Stimulated activated naive CD8-positive, alpha-beta T cell treated with anti-CD3 and anti-CD28 coated beads, Interleukin-15, Interleukin-2, amounts not matched to agents 100 ng/mL and 50 ng/mL, for 24 hours (primary cell): ENCODE data around the gene DDT.
"Not testable (repeated sequence)": the region's sequence is repeated elsewhere in the genome, so short reads cannot be mapped to it uniquely, and the experiment has no call there.

ENCODE experiments used
- H3K27ac Mint-ChIP-seq: one replicate; pipeline ENCODE4 v1.8.0; 2021; ENCODE audit warnings: mild to moderate bottlenecking, mixed read lengths
- H3K27me3 Mint-ChIP-seq: one replicate; pipeline ENCODE4 v1.8.0; 2021; ENCODE audit warnings: mixed read lengths
- H3K36me3 Mint-ChIP-seq: one replicate; pipeline ENCODE4 v1.8.0; 2021; ENCODE audit warnings: low read depth, mixed read lengths
- H3K4me1 Mint-ChIP-seq: one replicate; pipeline ENCODE4 v1.8.0; 2021; ENCODE audit warnings: low read depth, mixed read lengths
- H3K4me3 Mint-ChIP-seq: one replicate; pipeline ENCODE4 v1.8.0; 2021; ENCODE audit warnings: mild to moderate bottlenecking, mixed read lengths
- H3K9me3 Mint-ChIP-seq: one replicate; pipeline ENCODE4 v1.8.0; 2021; ENCODE audit warnings: mixed read lengths

DDT gene

GRCh38 chr22:23974345-23974744, at the start of gene DDT:
Gene DDT, minus strand, starts transcription at chr22:23974441. Its CDS starts 27 bp downstream, at chr22:23974414.
- peaks cover 23% of the 10 kb centered on the region for H3K4me1 Mint-ChIP-seq
- not testable (repeated sequence) for H3K27ac Mint-ChIP-seq

GRCh38 chr22:24023204-24023789, 49.1 kb upstream of the DDT start:
- Mint-ChIP-seq H3K36me3 (peaks cover 58% of the 10 kb centered on the region), H3K27ac (peak overlapping the region; percentile 80), H3K9me3 (peaks cover 4% of the 10 kb centered on the region), H3K27me3 (no peaks in the 10 kb centered on the region), H3K4me3 (peak overlapping the region; percentile 41), H3K4me1 (peaks cover 44% of the 10 kb centered on the region)

More at GRCh38 chr22:23974345-23974744, at the start of gene DDT:
- H3K9me3 Mint-ChIP-seq, H3K4me3 Mint-ChIP-seq, H3K27me3 Mint-ChIP-seq: not testable (repeated sequence)
- H3K36me3 Mint-ChIP-seq: peaks cover 25% of the 10 kb centered on the region

- Mint-ChIP-seq H3K4me1 (peaks cover 40% of the 10 kb centered on the region), H3K27ac (no peak overlapping the region), H3K27me3 (no peaks in the 10 kb centered on the region), H3K4me3 (no peak overlapping the region), H3K36me3 (peaks cover 59% of the 10 kb centered on the region), H3K9me3 (peaks cover 4% of the 10 kb centered on the region)
These were observed 47.1 kb upstream of the DDT start for GRCh38 chr22:24021304-24021703.

GRCh38 chr22:24016156-24016555, 41.9 kb upstream of the DDT start:
- Mint-ChIP-seq H3K4me1 (peaks cover 37% of the 10 kb centered on the region), H3K36me3 (peaks cover 32% of the 10 kb centered on the region), H3K9me3 (no peaks in the 10 kb centered on the region), H3K27me3 (no peaks in the 10 kb centered on the region), H3K4me3 (no peak overlapping the region), H3K27ac (no peak overlapping the region)

GRCh38 chr22:24011735-24012068, 37.5 kb upstream of the DDT start:
- Mint-ChIP-seq H3K27ac (peak overlapping the region; percentile 93), H3K9me3 (no peaks in the 10 kb centered on the region), H3K36me3 (peaks cover 14% of the 10 kb centered on the region), H3K4me3 (peak overlapping the region; percentile 97), H3K27me3 (no peaks in the 10 kb centered on the region), H3K4me1 (peaks cover 35% of the 10 kb centered on the region)

GRCh38 chr22:24010018-24010391, 35.8 kb upstream of the DDT start:
- Mint-ChIP-seq H3K27me3 (no peaks in the 10 kb centered on the region), H3K4me1 (peaks cover 35% of the 10 kb centered on the region), H3K36me3 (peaks cover 5% of the 10 kb centered on the region), H3K27ac (peak overlapping the region; percentile 4), H3K4me3 (peak overlapping the region; percentile 47), H3K9me3 (no peaks in the 10 kb centered on the region)

- H3K4me1 Mint-ChIP-seq: peaks cover 31% of the 10 kb centered on the region
- no peaks in the 10 kb centered on the region for H3K9me3 Mint-ChIP-seq
- H3K36me3 Mint-ChIP-seq: peaks cover 5% of the 10 kb centered on the region
- no peaks in the 10 kb centered on the region for H3K27me3 Mint-ChIP-seq
- no peak overlapping the region for H3K4me3 Mint-ChIP-seq
- H3K27ac Mint-ChIP-seq: no peak overlapping the region
These were observed 35.2 kb upstream of the DDT start for GRCh38 chr22:24009227-24010017.

GRCh38 chr22:24008381-24009226, 34.4 kb upstream of the DDT start:
- Mint-ChIP-seq H3K4me3 (no peak overlapping the region), H3K27me3 (no peaks in the 10 kb centered on the region), H3K9me3 (no peaks in the 10 kb centered on the region), H3K36me3 (peaks cover 2% of the 10 kb centered on the region), H3K4me1 (peaks cover 24% of the 10 kb centered on the region), H3K27ac (no peak overlapping the region)

GRCh38 chr22:24008022-24008283, 33.7 kb upstream of the DDT start:
- H3K27ac Mint-ChIP-seq: no peak overlapping the region
- H3K27me3 Mint-ChIP-seq: no peaks in the 10 kb centered on the region
- H3K36me3 Mint-ChIP-seq: no peaks in the 10 kb centered on the region
- H3K9me3 Mint-ChIP-seq: no peaks in the 10 kb centered on the region
- peaks cover 19% of the 10 kb centered on the region for H3K4me1 Mint-ChIP-seq
- H3K4me3 Mint-ChIP-seq: no peak overlapping the region

- H3K4me3 Mint-ChIP-seq: no peak overlapping the region
- H3K27ac Mint-ChIP-seq: no peak overlapping the region
- H3K27me3 Mint-ChIP-seq: no peaks in the 10 kb centered on the region
- H3K36me3 Mint-ChIP-seq: no peaks in the 10 kb centered on the region
- peaks cover 16% of the 10 kb centered on the region for H3K4me1 Mint-ChIP-seq
- no peaks in the 10 kb centered on the region for H3K9me3 Mint-ChIP-seq
These were observed 33.2 kb upstream of the DDT start for GRCh38 chr22:24007253-24008021.

- no peaks in the 10 kb centered on the region for H3K27me3 Mint-ChIP-seq
- no peaks in the 10 kb centered on the region for H3K36me3 Mint-ChIP-seq
- no peaks in the 10 kb centered on the region for H3K9me3 Mint-ChIP-seq
- H3K4me3 Mint-ChIP-seq: no peak overlapping the region
- H3K27ac Mint-ChIP-seq: no peak overlapping the region
- peaks cover 13% of the 10 kb centered on the region for H3K4me1 Mint-ChIP-seq
These were observed 32.6 kb upstream of the DDT start for GRCh38 chr22:24006914-24007214.

GRCh38 chr22:24006207-24006913, 32.1 kb upstream of the DDT start:
- Mint-ChIP-seq H3K4me1 (peaks cover 10% of the 10 kb centered on the region), H3K27ac (no peak overlapping the region), H3K4me3 (no peak overlapping the region), H3K27me3 (no peaks in the 10 kb centered on the region), H3K36me3 (no peaks in the 10 kb centered on the region), H3K9me3 (no peaks in the 10 kb centered on the region)

- Mint-ChIP-seq H3K36me3 (no peaks in the 10 kb centered on the region), H3K4me3 (no peak within 1 kb of the TSS), H3K4me1 (peaks cover 2% of the 10 kb centered on the region), H3K9me3 (no peaks in the 10 kb centered on the region), H3K27ac (no peak within 1 kb of the TSS), H3K27me3 (no peaks in the 10 kb centered on the region)
These were observed 31.0 kb upstream of the DDT start, which contains the start of gene GSTT4 for GRCh38 chr22:24005201-24005600. Gene GSTT4, minus strand, starts transcription at chr22:24005453. Its CDS starts 97 bp downstream, at chr22:24005356.

- Mint-ChIP-seq H3K4me1 (no peaks in the 10 kb centered on the region), H3K4me3 (no peak overlapping the region), H3K27ac (no peak overlapping the region), H3K36me3 (no peaks in the 10 kb centered on the region), H3K9me3 (no peaks in the 10 kb centered on the region), H3K27me3 (no peaks in the 10 kb centered on the region)
These were observed 29.6 kb upstream of the DDT start for GRCh38 chr22:24003887-24004286.
